H1 (cell line): ENCODE data around the gene TMEM232. TPM values are rescaled to one million over a fixed set of nuclear protein-coding genes. Genes with fewer than 3 reads are reported as not detected.

ENCODE experiments used
- CBX8 ChIP-seq: fragments of 300-800, 300-1000 bp; sonication (generic); IDR thresholded peaks from 2 replicates; pipeline ENCODE4 v1.7.1; 2016; ENCODE audit warnings: low read depth, low read length, borderline replicate concordance
- EZH2 ChIP-seq: fragments of 200-600 bp; sonication (generic); IDR thresholded peaks from 2 replicates; pipeline ENCODE4 v1.7.1; 2012; ENCODE audit warnings: low read depth, mild to moderate bottlenecking, moderate library complexity, low read length, inconsistent platforms; ENCODE audit not compliant: severe bottlenecking
- KDM4A ChIP-seq: IDR thresholded peaks from one replicate; pipeline ENCODE4 v1.7.1; 2012; ENCODE audit warnings: low read depth, mild to moderate bottlenecking, moderate library complexity, low read length, inconsistent platforms; ENCODE audit not compliant: severe bottlenecking
- SP2 ChIP-seq: IDR thresholded peaks from 2 replicates; pipeline ENCODE4 v1.6.1; 2012; ENCODE audit warnings: mild to moderate bottlenecking, low read length, inconsistent platforms
- polyA plus RNA-seq, 7 experiments: library from polyadenylated mRNA; depleted of rRNA in 3 of 7; stranded (reverse) in 5 of 7; unstranded in 2 of 7; fragments of >200 nt in 5 of 7; fragments of 200-250 nt in 2 of 7; gene quantifications; 1 replicate in 5 of 7; 2 replicates in 1 of 7; 4 replicates in 1 of 7; pipeline versions ENCODE4 v1.2.1 to v1.2.3, GENCODE V29; 2011 to 2013; ENCODE audit warnings: missing spikeins in 2 of 7, mixed read lengths in 2 of 7
- total RNA-seq: library from RNA; stranded (reverse); fragmentation: NEBNext Ultra II Directional; extraction: Animal tissue kit (Norgen Biotek cat#: 25700); gene quantifications from 2 replicates; pipeline ENCODE4 v1.2.1, GENCODE V29; 2021

Gene TMEM232
- total and polyA plus RNA-seq, 2 of the 8 experiments (the other 6 are each of a cell fraction or from before 2014, with no cell fraction given), result 0.38 to 1.3 TPM

GRCh38 chr5:110572729-110573128, 153.7 kb downstream of the TMEM232 start (continued):
- TF ChIP-seq EZH2 (no peak), CBX8 (no peak), SP2 (no peak), KDM4A (no peak)
- TF ChIP-seq, all 59 proteins: peak for 0
